Adrenal gland (tissue), 12 donors: ENCODE data around the gene LGALSL. TPM values are rescaled to one million over a fixed set of nuclear protein-coding genes. Genes with fewer than 3 reads are reported as not detected.

Source experiments
- DNase-seq, 7 donors: peaks; one replicate each; pipeline ENCODE4 v3.0.0-alpha.2; 2019 to 2020
- H3K27ac ChIP-seq, 5 donors: fragments of 200-600 bp; sonication (generic) in 4 of 5; 1 replicate in 3 of 5; 2 replicates in 2 of 5; pipeline versions ENCODE4 v1.5.1 to v1.8.0; 2016 to 2020; ENCODE audit warnings: mild to moderate bottlenecking in 1 of 5
- H3K27me3 ChIP-seq: fragments of 200-600 bp; 2 replicates; pipeline ENCODE4 v1.8.0; 2021
- H3K36me3 ChIP-seq, 2 donors: fragments of 200-600 bp; replicated peaks in 1 of 2; 1 replicate in 1 of 2; 2 replicates in 1 of 2; pipeline versions ENCODE4 v1.5.1 to v1.8.0; 2018 to 2022
- H3K4me1 ChIP-seq, 2 donors: fragments of 200-600 bp; replicated peaks in 1 of 2; 1 replicate in 1 of 2; 2 replicates in 1 of 2; pipeline versions ENCODE4 v1.5.1 to v1.8.0; 2018 to 2021
- H3K4me3 ChIP-seq, 4 donors: fragments of 200-600 bp; sonication (generic) in 3 of 4; one replicate each; pipeline ENCODE4 v1.5.1; 2016 to 2018
- H3K9me3 ChIP-seq, 3 donors: fragments of 200-600 bp; sonication (generic) in 1 of 3; replicated peaks in 1 of 3; 1 replicate in 2 of 3; 2 replicates in 1 of 3; pipeline versions ENCODE4 v1.5.1 to v1.8.0; 2016 to 2021
- CTCF ChIP-seq, 6 experiments: fragments of 450-650 bp in 4 of 6; fragments of 200-600 bp in 2 of 6; sonication (generic) in 1 of 6; IDR thresholded peaks; 1 replicate in 5 of 6; 2 replicates in 1 of 6; pipeline versions ENCODE4 v1.5.1 to v1.8.0; 2016 to 2021; ENCODE audit warnings: antibody characterized with exemption in 6 of 6, mild to moderate bottlenecking in 2 of 6, moderate library complexity in 1 of 6
- POLR2A ChIP-seq, 2 donors: fragments of 450-650 bp; IDR thresholded peaks; one replicate each; pipeline ENCODE4 v1.6.1; 2017; ENCODE audit warnings: antibody characterized with exemption in 2 of 2, mild to moderate bottlenecking in 2 of 2, moderate library complexity in 1 of 2
- WGBS, 4 donors: extraction: QIAGEN DNeasy Blood & Tissue Kit in 2 of 4; methylation state at CpG; one replicate each; pipeline versions ENCODE4 v1.1.5 to v1.1.7; 2013 to 2017; 5-methylcytosine and 5-hydroxymethylcytosine counted together
- intact Hi-C, 2 donors: fragments of 100-400 bp; cut with DNase I; formaldehyde crosslinking; loops; one replicate each; pipeline versions ENCODE4 v1.14.1 to v1.15.0; 2022 to 2023
- polyA plus RNA-seq, 3 donors: library from polyadenylated mRNA; stranded (reverse); fragments of 200-250 nt in 2 of 3; fragments of 350-450 nt in 1 of 3; fragmentation: Illumina TruSeq in 1 of 3; extraction: RNeasy Lipid Tissue Mini Kit (QIAGEN cat#74804) in 1 of 3; gene quantifications; one replicate each; pipeline ENCODE4 v1.2.3, GENCODE V29; 2013 to 2014
- total RNA-seq, 9 donors: library from RNA; depleted of rRNA in 4 of 9; stranded (reverse); fragments of >200 nt in 4 of 9; fragments of 120-200 nt in 1 of 9; fragmentation: NEBNext Ultra II Directional in 1 of 9; extraction: Animal tissue kit (Norgen Biotek cat#: 25700) in 1 of 9; gene quantifications; one replicate each; pipeline versions ENCODE4 v1.1.0 to v1.2.4, GENCODE V29; 2013 to 2023
- donor health status: healthy with polysubstance abuse.
- donor health status: Bipolar disorder and iron deficiency.
- donor health status: DM: yes; HTN: yes; CAD: no.
- donor health status: DM: no; HTN: no; CAD: no.
- donor health status: DM: no; HTN: no; CAD: no.
- donor health status: DM: yes; HTN: yes; CAD: no.

LGALSL gene
- total and polyA plus RNA-seq, 12 donors, result 13.4 to 79.5 (median 31.3) TPM

GRCh38 chr2:64485961-64486360 lies 32.0 kb downstream of the LGALSL start:
- peaks cover 0 to 11% of the 10 kb centered on the region in 2 donors for H3K4me1 ChIP-seq
- no peak for DNase-seq
- no peaks in the 10 kb centered on the region for H3K36me3 ChIP-seq
- no peak overlapping the region for H3K27ac ChIP-seq
- H3K27me3 ChIP-seq, result no peaks in the 10 kb centered on the region
- intact Hi-C loops, result no loop called here
- H3K9me3 ChIP-seq, result no peaks in the 10 kb centered on the region
- no peak overlapping the region for H3K4me3 ChIP-seq
- WGBS, 4 donors, result 72 to 76% (median 75%) methylated on average over 8 of the region's 8 CpGs
- TF ChIP-seq POLR2A (IDR thresholded peaks at IDR 0.05) (no peak), CTCF (IDR thresholded peaks at IDR 0.05) (no peak)

- no peaks in the 10 kb centered on the region for H3K27me3 ChIP-seq
- intact Hi-C loops, result loop anchor here (2.0 kb wide), 1 partner anchor 157 kb away; no protein-coding TSS in a partner anchor
- 49 to 65% (median 57%) methylated on average over 10 of the region's 10 CpGs for WGBS, 4 donors
- no peak for TF ChIP-seq CTCF (IDR thresholded peaks at IDR 0.05)
- no peak for TF ChIP-seq POLR2A (IDR thresholded peaks at IDR 0.05)
- no peaks in the 10 kb centered on the region for H3K36me3 ChIP-seq
- H3K4me1 ChIP-seq, result peaks cover 0 to 10% of the 10 kb centered on the region in 2 donors
- H3K9me3 ChIP-seq, result no peaks in the 10 kb centered on the region
- no peak overlapping the region for H3K27ac ChIP-seq
- peak in 2 of 7 donors; percentile 11 to 20 for DNase-seq
- no peak overlapping the region for H3K4me3 ChIP-seq
Observed at GRCh38 chr2:64487256-64488049, 33.5 kb downstream of the LGALSL start.

GRCh38 chr2:64488050-64488974 lies 34.4 kb downstream of the LGALSL start:
- H3K4me1 ChIP-seq, result peaks cover 0 to 5% of the 10 kb centered on the region in 2 donors
- H3K36me3 ChIP-seq, result no peaks in the 10 kb centered on the region
- DNase-seq, result peak; percentile 36 to 84 (median 69)
- no peaks in the 10 kb centered on the region for H3K9me3 ChIP-seq
- WGBS, 4 donors, result 46 to 53% (median 48%) methylated on average over 17 to 20 of the region's 20 CpGs
- TF ChIP-seq POLR2A (IDR thresholded peaks at IDR 0.05), result no peak
- peak; percentile 78 to 97 (median 95) for TF ChIP-seq CTCF (IDR thresholded peaks at IDR 0.05)
- H3K27ac ChIP-seq, result no peak overlapping the region
- H3K4me3 ChIP-seq, result no peak overlapping the region
- H3K27me3 ChIP-seq, result no peaks in the 10 kb centered on the region
- intact Hi-C loops, result loop anchor here (2.0 kb wide), 1 partner anchor 158 kb away; no protein-coding TSS in a partner anchor
